Subcutaneous adipose tissue (tissue), 4 donors: ENCODE data around the gene EXOC2. TPM values are rescaled to one million over a fixed set of nuclear protein-coding genes. Genes with fewer than 3 reads are reported as not detected.

Experiments
- CTCF ChIP-seq: fragments of 450-650 bp; IDR thresholded peaks from one replicate; pipeline ENCODE4 v1.5.1; 2016; ENCODE audit warnings: low read depth, mild to moderate bottlenecking, control low read depth, antibody characterized with exemption, moderate library complexity
- total RNA-seq, 4 donors: library from RNA; depleted of rRNA; stranded (reverse); fragments of >200 nt; gene quantifications; one replicate each; pipeline ENCODE4 v1.1.0, GENCODE V29; 2016

The EXOC2 gene
- total RNA-seq, 4 donors from 2014 or later = 18.9 to 28.4 (median 20.2) TPM

GRCh38 chr6:609905-610304 is 83.0 kb downstream of the EXOC2 start:
- TF ChIP-seq CTCF = no peak

GRCh38 chr6:606829-607379 is 86.0 kb downstream of the EXOC2 start:
- TF ChIP-seq CTCF = no peak

GRCh38 chr6:604579-604978 is 88.4 kb downstream of the EXOC2 start:
- no peak for TF ChIP-seq CTCF

- TF ChIP-seq CTCF = no peak
Measured at GRCh38 chr6:603265-603664, 89.7 kb downstream of the EXOC2 start.

GRCh38 chr6:599576-600448 is 93.1 kb downstream of the EXOC2 start:
- no peak for TF ChIP-seq CTCF

- TF ChIP-seq CTCF = no peak
Measured at GRCh38 chr6:593907-594212, 99.1 kb downstream of the EXOC2 start.

- no peak for TF ChIP-seq CTCF
Measured at GRCh38 chr6:593139-593906, 99.6 kb downstream of the EXOC2 start.
